Ovary (tissue), 9 donors: Measurements from ENCODE around the gene MMUT. TPM values are rescaled to one million over a fixed set of nuclear protein-coding genes. Genes with fewer than 3 reads are reported as not detected.

Source experiments
- DNase-seq, 5 donors: peaks; one replicate each; pipeline ENCODE4 v3.0.0-alpha.2; 2019 to 2020
- H3K27ac ChIP-seq, 2 donors: fragments of 200-600 bp; one replicate each; pipeline versions ENCODE4 v1.5.1 to v1.8.0; 2019 to 2022
- H3K27me3 ChIP-seq: fragments of 200-600 bp; one replicate; pipeline ENCODE4 v1.8.0; 2022
- H3K36me3 ChIP-seq: fragments of 200-600 bp; sonication (generic); one replicate; pipeline ENCODE4 v1.5.1; 2019
- H3K4me1 ChIP-seq: one replicate; pipeline ENCODE4 v1.8.1; 2013; ENCODE audit warnings: mild to moderate bottlenecking, moderate library complexity; ENCODE audit not compliant: insufficient read depth
- H3K4me3 ChIP-seq: fragments of 200-600 bp; sonication (generic); one replicate; pipeline ENCODE4 v1.5.1; 2017
- H3K9me3 ChIP-seq, 2 donors: fragments of 200-600 bp in 1 of 2; sonication (generic) in 1 of 2; one replicate each; pipeline versions ENCODE4 v1.5.1 to v1.8.1; 2013 to 2019; ENCODE audit warnings: mild to moderate bottlenecking in 1 of 2, moderate library complexity in 1 of 2
- EP300 ChIP-seq: sonication (generic); formaldehyde crosslinking; IDR thresholded peaks from one replicate; pipeline ENCODE4 v1.6.1; 2017; ENCODE audit warnings: antibody characterized with exemption
- POLR2A ChIP-seq: fragments of 450-650 bp; IDR thresholded peaks from one replicate; pipeline ENCODE4 v1.6.1; 2017; ENCODE audit warnings: antibody characterized with exemption, mild to moderate bottlenecking, moderate library complexity
- WGBS, 3 donors: extraction: QIAGEN DNeasy Blood & Tissue Kit in 1 of 3; methylation state at CpG; one replicate each; pipeline versions ENCODE4 v1.1.5 to v1.1.7; 2013 to 2017; 5-methylcytosine and 5-hydroxymethylcytosine counted together
- intact Hi-C, 4 donors: fragments of 100-400 bp; cut with DNase I; formaldehyde crosslinking; loops; one replicate each; pipeline versions ENCODE4 v1.11.0 to v1.15.1; 2022 to 2023
- polyA plus RNA-seq, 2 donors: library from polyadenylated mRNA; stranded (reverse); fragments of 200-250 nt in 1 of 2; fragments of 350-450 nt in 1 of 2; fragmentation: Illumina TruSeq in 1 of 2; extraction: RNeasy Lipid Tissue Mini Kit (QIAGEN cat#74804) in 1 of 2; gene quantifications; one replicate each; pipeline ENCODE4 v1.2.3, GENCODE V29; 2013 to 2014
- total RNA-seq, 7 donors: library from RNA; depleted of rRNA in 2 of 7; stranded (reverse); fragments of >200 nt in 2 of 7; fragmentation: NEBNext Ultra II Directional in 3 of 7; extraction: Animal tissue kit (Norgen Biotek cat#: 25700) in 3 of 7; gene quantifications; one replicate each; pipeline versions ENCODE4 v1.1.0 to v1.2.4, GENCODE V29; 2016 to 2023
- donor health status: DM: no; HTN: no; CAD: no; lungs with moderate emphysema.
- donor health status: DM: no; HTN: no; CAD: no.
- donor health status: Bipolar disorder and iron deficiency.
- donor health status: DM: yes; HTN: yes; CAD: no.
- donor health status: DM: no; HTN: no; CAD: no.
- donor health status: DM: yes; HTN: yes; CAD: no.

The MMUT gene
- total and polyA plus RNA-seq, 9 donors = 14.8 to 34.3 (median 27.5) TPM

DNA sequence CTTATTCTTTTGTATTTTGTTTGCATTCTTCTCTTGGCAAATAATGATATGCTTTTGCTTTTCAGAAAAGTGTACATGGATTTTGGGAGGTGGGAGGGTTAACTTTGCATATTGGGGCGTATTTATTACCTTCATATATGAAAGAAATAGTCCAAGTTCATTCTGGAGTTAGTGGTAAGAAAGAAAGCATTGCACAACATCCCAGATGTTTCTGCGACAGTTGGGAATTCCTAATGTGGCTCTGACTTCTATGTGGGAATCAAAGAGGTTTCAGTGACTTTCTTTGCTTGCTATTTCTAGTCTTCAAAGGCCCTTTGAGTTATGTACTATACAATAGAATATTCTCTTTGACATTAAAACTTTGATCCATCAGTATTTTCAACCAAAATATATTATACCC, 78.1 kb downstream of the MMUT start:
- 9 to 42% (median 17%) methylated on average over 2 of the region's 2 CpGs for WGBS, 3 donors
- no peak overlapping the region for H3K4me3 ChIP-seq
- no peaks in the 10 kb centered on the region for H3K9me3 ChIP-seq
- no peaks in the 10 kb centered on the region for H3K4me1 ChIP-seq
- intact Hi-C loops = no loop called here
- no peaks in the 10 kb centered on the region for H3K36me3 ChIP-seq
- no peak overlapping the region for H3K27ac ChIP-seq
- no peaks in the 10 kb centered on the region for H3K27me3 ChIP-seq
- DNase-seq = no peak
- TF ChIP-seq EP300 = no peak
- TF ChIP-seq POLR2A = no peak

Other genes with a start within 250 kb of the MMUT start
- 1 to 10 TPM; 3.2 to 6.5 (median 5.3) TPM for gene CENPQ, start 117 bp upstream of the MMUT start, total RNA-seq
- gene CENPQ, start 117 bp upstream of the MMUT start, polyA plus RNA-seq = 1 to 10 TPM; 4.7 to 6.2 TPM
- not detected for gene GLYATL3, start 36.7 kb upstream of the MMUT start, total RNA-seq
- gene GLYATL3, start 36.7 kb upstream of the MMUT start, polyA plus RNA-seq = not detected
- gene C6orf141, start 87.4 kb upstream of the MMUT start, total RNA-seq = 1 to 10 TPM in 4 of 7 donors, under 1 TPM in 2, not detected in 1; 0.40 to 5.2 (median 1.2) TPM
- 1 to 10 TPM; 2.8 to 5.2 TPM for gene C6orf141, start 87.4 kb upstream of the MMUT start, polyA plus RNA-seq
- under 1 TPM in 2 of 7 donors, not detected in 5; 0.40 to 0.43 TPM for gene RHAG, start 173.6 kb upstream of the MMUT start, total RNA-seq
- gene RHAG, start 173.6 kb upstream of the MMUT start, polyA plus RNA-seq = not detected